ENCODE measurements around the gene HSF2. TPM values are rescaled to one million over a fixed set of nuclear protein-coding genes. Genes with fewer than 3 reads are reported as not detected.

The HSF2 gene
- total and polyA plus RNA-seq, 2 of the 13 experiments (the other 11 are each of a cell fraction or from before 2014, with no cell fraction given), result 24.8 to 26.4 TPM

GRCh38 chr6:122428781-122429180, 29.3 kb downstream of the HSF2 start:
- H3K27ac ChIP-seq (ENCODE audit: extremely low read length, insufficient read depth, low read length), result no peak overlapping the region
- H3K4me3 ChIP-seq (replicated peaks in 1 of 3; ENCODE audit: insufficient read depth in 1 of 3, low read depth in 2 of 3, low read length in 3 of 3), result no peak overlapping the region
- BruUV-seq (replicated peaks), result no TSS peak
- H2AFZ ChIP-seq (ENCODE audit: low read length), result no peak overlapping the region
- no peak for DNase-seq (ENCODE audit: low spot score)
- H3K9ac ChIP-seq (ENCODE audit: insufficient read depth, low read depth, low read length), result no peak overlapping the region
- no peak overlapping the region for H3K4me2 ChIP-seq (ENCODE audit: low read depth, low read length)
- no peaks in the 10 kb centered on the region for H3K4me1 ChIP-seq (ENCODE audit: insufficient read depth, low read length)
- no peak for FAIRE-seq
- in situ Hi-C loops (cut with HindIII; ENCODE audit: extremely low pct_ligation_motif_present, low pct_unique_long_range_greater_than_20kb) (no loop called here), intact Hi-C loops (cut with micrococcal nuclease; ENCODE audit: unreplicated experiment) (no loop called here)
- H3K79me2 ChIP-seq (ENCODE audit: insufficient read depth, low read length), result no peaks in the 10 kb centered on the region
- POLR2A ChIA-PET, result no interaction called here
- no peaks in the 10 kb centered on the region for H3K27me3 ChIP-seq (ENCODE audit: control insufficient read depth in 1 of 2, insufficient read depth in 2 of 2, low read length in 2 of 2)
- CTCF ChIA-PET (ENCODE audit: low intra/inter-chr PET ratio, low total read pairs), result no interaction called here
- no peaks in the 10 kb centered on the region for H4K20me1 ChIP-seq (ENCODE audit: insufficient read depth, low read length)
- H3K9me3 ChIP-seq (ENCODE audit: low read length), result no peaks in the 10 kb centered on the region
- WGBS (ENCODE audit: low lambda C conversion rate), result 98% methylated on average over 1 of the region's 1 CpG
- no peak for ATAC-seq
- H3K36me3 ChIP-seq (replicated peaks in 1 of 2; ENCODE audit: control insufficient read depth in 1 of 2, insufficient read depth in 2 of 2, low read length in 2 of 2), result peaks cover 9 to 61% of the 10 kb centered on the region in 2 experiments
- TF ChIP-seq ZMYM4 (CRISPR knock-in tag; IDR thresholded peaks at IDR 0.05) (no peak), U2AF1 (optimal IDR thresholded peaks at IDR 0.05; ENCODE audit: low read depth, low read length) (no peak), ZMYM3 (CRISPR knock-in tag; IDR thresholded peaks at IDR 0.05) (no peak), ZNF124 (CRISPR knock-in tag; IDR thresholded peaks at IDR 0.05) (no peak), ZNF138 (CRISPR knock-in tag; IDR thresholded peaks at IDR 0.05; ENCODE audit: low read depth) (no peak)
- TF ChIP-seq, protein P1, sequence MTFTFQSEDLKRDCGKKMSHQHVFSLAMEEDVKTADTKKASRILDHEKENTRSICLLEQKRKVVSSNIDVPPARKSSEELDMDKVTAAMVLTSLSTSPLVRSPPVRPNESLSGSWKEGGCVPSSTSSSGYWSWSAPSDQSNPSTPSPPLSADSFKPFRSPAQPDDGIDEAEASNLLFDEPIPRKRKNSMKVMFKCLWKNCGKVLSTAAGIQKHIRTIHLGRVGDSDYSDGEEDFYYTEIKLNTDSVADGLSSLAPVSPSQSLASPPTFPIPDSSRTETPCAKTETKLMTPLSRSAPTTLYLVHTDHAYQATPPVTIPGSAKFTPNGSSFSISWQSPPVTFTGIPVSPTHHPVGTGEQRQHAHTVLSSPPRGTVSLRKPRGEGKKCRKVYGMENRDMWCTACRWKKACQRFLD (CRISPR knock-in tag; IDR thresholded peaks at IDR 0.05; ENCODE audit: borderline replicate concordance), result no peak
- TF ChIP-seq, protein P2, sequence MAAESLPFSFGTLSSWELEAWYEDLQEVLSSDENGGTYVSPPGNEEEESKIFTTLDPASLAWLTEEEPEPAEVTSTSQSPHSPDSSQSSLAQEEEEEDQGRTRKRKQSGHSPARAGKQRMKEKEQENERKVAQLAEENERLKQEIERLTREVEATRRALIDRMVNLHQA (CRISPR knock-in tag; IDR thresholded peaks at IDR 0.05), result no peak

DNA sequence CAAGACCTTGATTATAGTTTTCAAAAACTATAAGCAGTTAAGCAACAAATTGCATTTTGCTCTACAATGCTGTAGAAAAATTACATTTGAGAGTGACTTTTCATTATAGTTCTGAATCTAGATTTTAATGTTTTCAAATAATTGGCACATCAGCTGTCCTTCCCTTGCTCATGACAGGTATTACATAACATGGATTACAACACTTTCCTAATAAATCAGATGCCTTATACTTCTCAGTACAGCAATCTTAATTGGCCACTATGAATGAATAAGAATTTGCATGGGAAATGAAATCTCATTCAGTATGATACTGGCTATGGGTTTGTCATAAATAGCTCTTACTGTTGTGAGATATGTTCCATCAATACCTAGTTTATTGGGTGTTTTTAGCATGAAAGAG, 29.9 kb downstream of the HSF2 start:
- ATAC-seq, result no peak
- Histone ChIP-seq H3K79me2 (ENCODE audit: insufficient read depth, low read length) (no peaks in the 10 kb centered on the region), H2AFZ (ENCODE audit: low read length) (no peak overlapping the region), H3K4me1 (ENCODE audit: insufficient read depth, low read length) (no peaks in the 10 kb centered on the region), H3K4me3 (replicated peaks in 1 of 3; ENCODE audit: insufficient read depth in 1 of 3, low read depth in 2 of 3, low read length in 3 of 3) (no peak overlapping the region), H4K20me1 (ENCODE audit: insufficient read depth, low read length) (no peaks in the 10 kb centered on the region), H3K9ac (ENCODE audit: insufficient read depth, low read depth, low read length) (no peak overlapping the region), H3K27ac (ENCODE audit: extremely low read length, insufficient read depth, low read length) (no peak overlapping the region), H3K4me2 (ENCODE audit: low read depth, low read length) (no peak overlapping the region), H3K9me3 (ENCODE audit: low read length) (no peaks in the 10 kb centered on the region), H3K36me3 (replicated peaks in 1 of 2; ENCODE audit: control insufficient read depth in 1 of 2, insufficient read depth in 2 of 2, low read length in 2 of 2) (peaks cover 8 to 56% of the 10 kb centered on the region in 2 experiments), H3K27me3 (ENCODE audit: control insufficient read depth in 1 of 2, insufficient read depth in 2 of 2, low read length in 2 of 2) (no peaks in the 10 kb centered on the region)
- in situ Hi-C loops (cut with HindIII; ENCODE audit: extremely low pct_ligation_motif_present, low pct_unique_long_range_greater_than_20kb), result no loop called here
- POLR2A ChIA-PET, result no interaction called here
- intact Hi-C loops (cut with micrococcal nuclease; ENCODE audit: unreplicated experiment), result no loop called here
- DNase-seq (ENCODE audit: low spot score), result no peak
- FAIRE-seq, result no peak
- CTCF ChIA-PET (ENCODE audit: low intra/inter-chr PET ratio, low total read pairs), result no interaction called here
- BruUV-seq (replicated peaks), result no TSS peak
- TF ChIP-seq AGO1 (IDR thresholded peaks at IDR 0.05; ENCODE audit: low read depth, low read length, poor library complexity, severe bottlenecking) (no peak), ZNF333 (CRISPR knock-in tag; IDR thresholded peaks at IDR 0.05; ENCODE audit: borderline replicate concordance) (no peak), FIP1L1 (IDR thresholded peaks at IDR 0.05; ENCODE audit: borderline replicate concordance, insufficient read depth, low read depth, low read length) (no peak)
